ENCODE results near the gene HIPK2.

DNA sequence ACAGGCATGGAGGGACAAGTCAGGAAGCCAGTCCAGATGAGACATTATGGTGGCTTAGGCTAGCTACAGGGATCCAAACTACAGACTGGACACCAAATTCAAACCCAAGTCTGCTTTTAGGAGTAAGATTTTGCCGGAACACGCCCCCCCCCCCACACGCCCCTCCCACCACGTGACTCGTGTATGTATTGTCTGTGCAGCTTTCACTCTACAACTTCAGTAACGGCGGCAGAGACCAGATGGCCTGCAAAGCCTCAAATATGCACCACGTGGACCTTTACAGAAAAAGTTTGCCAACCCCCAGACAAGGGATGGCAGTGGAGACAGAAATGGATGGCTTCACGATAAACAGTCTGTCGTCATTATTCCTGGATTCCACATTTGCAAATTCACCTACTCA is 14.5 kb downstream of the HIPK2 start:
- no peak for TF ChIP-seq GATA2 (IDR thresholded peaks at IDR 0.05; ENCODE audit: low read depth, low read length)
- no peak for TF ChIP-seq GATA3 (IDR thresholded peaks at IDR 0.05; ENCODE audit: low read depth, low read length)
